Endothelial cell (in vitro differentiated cells): Measurements from ENCODE around the gene PLD6. TPM values are rescaled to one million over a fixed set of nuclear protein-coding genes. Genes with fewer than 3 reads are reported as not detected.
"Not testable (repeated sequence)": the region's sequence is repeated elsewhere in the genome, so short reads cannot be mapped to it uniquely, and the experiment has no call there.

Experiments
- DNase-seq: peaks from one replicate; pipeline ENCODE4 v3.0.0; 2021; ENCODE audit warnings: low spot score
- H3K27ac Mint-ChIP-seq: one replicate; pipeline ENCODE4 v1.8.0; 2021; ENCODE audit warnings: mixed read lengths, inconsistent platforms; ENCODE audit not compliant: unreplicated experiment
- H3K27me3 Mint-ChIP-seq: one replicate; pipeline ENCODE4 v1.8.0; 2021; ENCODE audit warnings: mild to moderate bottlenecking, moderate library complexity, mixed read lengths, inconsistent platforms; ENCODE audit not compliant: unreplicated experiment
- H3K36me3 Mint-ChIP-seq: one replicate; pipeline ENCODE4 v1.8.0; 2021; ENCODE audit warnings: mild to moderate bottlenecking, low read depth, mixed read lengths, inconsistent platforms; ENCODE audit not compliant: unreplicated experiment
- H3K4me1 Mint-ChIP-seq: one replicate; pipeline ENCODE4 v1.8.0; 2021; ENCODE audit warnings: mild to moderate bottlenecking, mixed read lengths, inconsistent platforms; ENCODE audit not compliant: unreplicated experiment
- H3K4me3 Mint-ChIP-seq: one replicate; pipeline ENCODE4 v1.8.0; 2021; ENCODE audit warnings: mild to moderate bottlenecking, mixed read lengths, inconsistent platforms; ENCODE audit not compliant: unreplicated experiment
- H3K9me3 Mint-ChIP-seq: one replicate; pipeline ENCODE4 v1.8.0; 2021; ENCODE audit warnings: mixed read lengths, inconsistent platforms; ENCODE audit not compliant: unreplicated experiment
- CTCF ChIP-seq: fragments of 200-600 bp; sonication (generic); IDR thresholded peaks from one replicate; pipeline ENCODE4 v1.5.0; 2021; ENCODE audit warnings: antibody characterized with exemption; ENCODE audit not compliant: unreplicated experiment
- total RNA-seq: library from RNA; stranded (reverse); fragmentation: NEBNext Ultra II Directional; extraction: Animal tissue kit (Norgen Biotek cat#: 25700); gene quantifications from one replicate; pipeline ENCODE4 v1.2.1, GENCODE V29; 2021; ENCODE audit not compliant: unreplicated experiment

The PLD6 gene
- total RNA-seq, 1 donor from 2014 or later = 0.21 TPM

GRCh38 chr17:17200831-17201230, 5.3 kb downstream of the PLD6 start:
- H3K9me3 Mint-ChIP-seq = no peaks in the 10 kb centered on the region
- no peak overlapping the region for H3K4me3 Mint-ChIP-seq
- no peak overlapping the region for H3K27ac Mint-ChIP-seq
- DNase-seq = no peak
- peaks cover 8% of the 10 kb centered on the region for H3K4me1 Mint-ChIP-seq
- no peaks in the 10 kb centered on the region for H3K27me3 Mint-ChIP-seq
- no peak for TF ChIP-seq CTCF
- peaks cover 3% of the 10 kb centered on the region for H3K36me3 Mint-ChIP-seq

GRCh38 chr17:17200311-17200710, 5.8 kb downstream of the PLD6 start:
- TF ChIP-seq CTCF = no peak
- Mint-ChIP-seq H3K9me3 (no peaks in the 10 kb centered on the region), H3K27me3 (peaks cover 2% of the 10 kb centered on the region), H3K4me1 (peaks cover 8% of the 10 kb centered on the region), H3K4me3 (no peak overlapping the region), H3K36me3 (peaks cover 3% of the 10 kb centered on the region), H3K27ac (no peak overlapping the region)
- DNase-seq = no peak

- H3K27me3 Mint-ChIP-seq = peaks cover 2% of the 10 kb centered on the region
- DNase-seq = no peak
- no peak for TF ChIP-seq CTCF
- H3K27ac Mint-ChIP-seq = no peak overlapping the region
- H3K9me3 Mint-ChIP-seq = no peaks in the 10 kb centered on the region
- no peak overlapping the region for H3K4me3 Mint-ChIP-seq
- peaks cover under 1% of the 10 kb centered on the region for H3K4me1 Mint-ChIP-seq
- peaks cover 3% of the 10 kb centered on the region for H3K36me3 Mint-ChIP-seq
Observed at GRCh38 chr17:17198281-17198680, 7.9 kb downstream of the PLD6 start.

GRCh38 chr17:17196776-17197175, 9.4 kb downstream of the PLD6 start:
- no peak for TF ChIP-seq CTCF
- Mint-ChIP-seq H3K4me3 (no peak overlapping the region), H3K4me1 (no peaks in the 10 kb centered on the region), H3K36me3 (peaks cover 3% of the 10 kb centered on the region), H3K27me3 (peaks cover 2% of the 10 kb centered on the region), H3K9me3 (no peaks in the 10 kb centered on the region), H3K27ac (no peak overlapping the region)
- no peak for DNase-seq

GRCh38 chr17:17195466-17195865, 10.7 kb downstream of the PLD6 start:
- H3K36me3 Mint-ChIP-seq, H3K4me3 Mint-ChIP-seq, DNase-seq: not testable (repeated sequence)

GRCh38 chr17:17191961-17192381, 14.2 kb downstream of the PLD6 start:
- no peak for TF ChIP-seq CTCF
- Mint-ChIP-seq H3K27ac (no peak overlapping the region), H3K9me3 (no peaks in the 10 kb centered on the region), H3K4me3 (no peak overlapping the region), H3K27me3 (peaks cover 2% of the 10 kb centered on the region), H3K36me3 (peaks cover 6% of the 10 kb centered on the region), H3K4me1 (peaks cover 11% of the 10 kb centered on the region)
- no peak for DNase-seq

More at GRCh38 chr17:17195466-17195865, 10.7 kb downstream of the PLD6 start:
- not testable (repeated sequence) for H3K27ac Mint-ChIP-seq, H3K9me3 Mint-ChIP-seq, H3K4me1 Mint-ChIP-seq, H3K27me3 Mint-ChIP-seq
